OCI-LY3 (cell line): Measurements from ENCODE around the gene TMEM232.
A peak's percentile ranks its signal among the peaks of the same experiment; 100 is the strongest.

ENCODE experiments used
- H2AFZ ChIP-seq: fragments of 200-600, 300-600 bp; shearing (Covaris generic); 2 replicates; pipeline ENCODE4 v1.6.0; 2014; ENCODE audit warnings: antibody characterized with exemption, low read depth, low read length
- H3K27ac ChIP-seq: fragments of 200-600, 300-600 bp; sonication (generic); 2 replicates; pipeline ENCODE4 v1.5.1; 2014; ENCODE audit warnings: mild to moderate bottlenecking, low read length, moderate library complexity, mixed read lengths
- H3K27me3 ChIP-seq: fragments of 200-600, 300-600 bp; sonication (generic); 2 replicates; pipeline ENCODE4 v1.6.1; 2014; ENCODE audit warnings: low read depth, low read length, mixed read lengths
- H3K36me3 ChIP-seq: fragments of 200-600, 300-600 bp; sonication (generic); replicated peaks from 2 replicates; pipeline ENCODE3; 2014; ENCODE audit warnings: low read depth, low read length, mixed read lengths
- H3K4me1 ChIP-seq: fragments of 300-600, 200-600 bp; sonication (generic); 2 replicates; pipeline ENCODE4 v1.6.1; 2014; ENCODE audit warnings: low read length, mixed read lengths
- H3K4me2 ChIP-seq: fragments of 200-600, 300-600 bp; sonication (generic); 2 replicates; pipeline ENCODE4 v1.6.1; 2014; ENCODE audit warnings: low read length, mixed read lengths
- H3K4me3 ChIP-seq: fragments of 300-600, 200-600 bp; sonication (generic); 2 replicates; pipeline ENCODE4 v1.5.1; 2014; ENCODE audit warnings: antibody characterized with exemption, mild to moderate bottlenecking, low read length, moderate library complexity
- H3K79me2 ChIP-seq: fragments of 300-600, 200-600 bp; shearing (Covaris generic); 2 replicates; pipeline ENCODE4 v1.6.1; 2014; ENCODE audit warnings: mild to moderate bottlenecking, low read length, mixed read lengths
- H3K9ac ChIP-seq: fragments of 300-600, 200-600 bp; shearing (Covaris generic); 2 replicates; pipeline ENCODE4 v1.6.0; 2014; ENCODE audit warnings: mild to moderate bottlenecking, low read length, moderate library complexity
- H3K9me3 ChIP-seq: fragments of 200-600, 300-600 bp; shearing (Covaris generic); 2 replicates; pipeline ENCODE4 v1.6.1; 2014; ENCODE audit warnings: low read length, mixed read lengths; ENCODE audit not compliant: insufficient read depth
- H4K20me1 ChIP-seq: fragments of 200-600, 300-600 bp; sonication (generic); 2 replicates; pipeline ENCODE4 v1.6.1; 2016; ENCODE audit warnings: low read length, mixed read lengths; ENCODE audit not compliant: insufficient read depth
- CTCF ChIP-seq: fragments of 200-600, 300-600 bp; sonication (generic); IDR thresholded peaks from 2 replicates; pipeline ENCODE4 v1.5.1; 2014; ENCODE audit warnings: antibody characterized with exemption, low read length, low read depth
- EZH2phosphoT487 ChIP-seq: fragments of 200-600 bp; shearing (Covaris generic); IDR thresholded peaks from 2 replicates; pipeline ENCODE4 v1.6.1; 2018; ENCODE audit warnings: antibody characterized with exemption, mixed run types, low read depth

The TMEM232 gene

GRCh38 chr5:110752953-110753352, 26.5 kb upstream of the TMEM232 start:
- H3K9ac ChIP-seq: peak overlapping the region; percentile 58; the same call in 1 of the 2 replicates
- H3K79me2 ChIP-seq: peaks cover 5% of the 10 kb centered on the region; the same call in 1 of the 2 replicates
- no peaks in the 10 kb centered on the region for H3K27me3 ChIP-seq
- H3K4me1 ChIP-seq: peaks cover 50% of the 10 kb centered on the region
- peak overlapping the region; percentile 85 for H3K27ac ChIP-seq
- peak overlapping the region; percentile 69 for H3K4me2 ChIP-seq
- H3K4me3 ChIP-seq: peak overlapping the region; percentile 51
- no peak for TF ChIP-seq CTCF
- TF ChIP-seq EZH2phosphoT487: no peak
- H3K9me3 ChIP-seq: no peaks in the 10 kb centered on the region
- no peaks in the 10 kb centered on the region for H4K20me1 ChIP-seq
- H2AFZ ChIP-seq: no peak overlapping the region
- peaks cover 7% of the 10 kb centered on the region for H3K36me3 ChIP-seq

DNA sequence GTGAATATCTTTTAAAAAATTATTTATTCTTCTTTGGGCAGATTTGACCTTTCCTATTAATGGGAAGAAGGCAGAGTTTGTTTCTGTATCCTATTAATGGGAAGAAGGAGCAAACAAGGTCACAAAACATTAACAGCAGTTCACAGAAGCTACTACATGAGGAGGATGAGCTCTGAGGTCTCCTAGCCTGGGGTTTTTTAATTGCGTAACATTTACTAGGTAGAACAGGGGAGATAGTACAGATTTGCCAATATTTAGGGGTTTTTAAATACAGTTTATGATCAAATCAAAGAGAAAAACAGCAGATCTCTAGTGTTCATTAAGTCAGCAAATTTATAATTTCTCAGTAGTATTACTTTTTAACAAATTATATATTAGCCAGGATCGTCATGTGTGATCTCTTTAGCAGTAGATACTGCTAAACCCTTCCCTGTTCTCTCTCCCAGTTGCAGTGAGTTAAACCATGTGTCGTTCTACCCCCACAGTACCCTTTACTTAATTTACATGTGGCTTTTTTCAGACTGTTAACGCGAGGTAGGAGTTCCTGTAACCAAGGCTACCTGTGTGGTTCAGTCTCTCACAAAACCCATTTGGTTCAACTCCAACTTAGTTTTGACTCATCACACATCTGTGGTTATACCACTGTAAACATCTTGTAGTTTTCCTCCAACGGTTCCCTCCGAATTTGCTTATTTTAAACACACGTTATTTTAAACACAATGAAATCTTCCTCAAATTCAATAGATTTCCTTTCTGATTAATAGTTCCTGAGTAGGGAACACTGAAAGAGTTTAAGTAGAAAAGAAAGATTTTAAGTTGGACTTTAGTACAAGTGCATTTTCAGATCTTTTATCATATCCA, 25.7 kb upstream of the TMEM232 start:
- H3K27me3 ChIP-seq: no peaks in the 10 kb centered on the region
- no peak for TF ChIP-seq CTCF
- no peak for TF ChIP-seq EZH2phosphoT487
- H3K79me2 ChIP-seq: peaks cover 5% of the 10 kb centered on the region; the same call in 1 of the 2 replicates
- peaks cover 7% of the 10 kb centered on the region for H3K36me3 ChIP-seq
- H3K4me1 ChIP-seq: peaks cover 50% of the 10 kb centered on the region
- no peaks in the 10 kb centered on the region for H3K9me3 ChIP-seq
- peak overlapping the region; percentile 58 for H3K9ac ChIP-seq
- peak overlapping the region; percentile 69 for H3K4me2 ChIP-seq
- peak overlapping the region; percentile 51 for H3K4me3 ChIP-seq
- no peaks in the 10 kb centered on the region for H4K20me1 ChIP-seq
- H2AFZ ChIP-seq: no peak overlapping the region
- peak overlapping the region; percentile 85 for H3K27ac ChIP-seq

- Histone ChIP-seq H3K4me1 (peaks cover 22% of the 10 kb centered on the region), H3K36me3 (no peaks in the 10 kb centered on the region), H3K79me2 (peaks cover 25% of the 10 kb centered on the region), H3K9me3 (no peaks in the 10 kb centered on the region), H3K27me3 (no peaks in the 10 kb centered on the region), H3K4me3 (peak within 1 kb of the TSS; percentile 100), H4K20me1 (no peaks in the 10 kb centered on the region), H3K4me2 (peak within 1 kb of the TSS; percentile 91), H2AFZ (peak within 1 kb of the TSS; percentile 99), H3K9ac (peak within 1 kb of the TSS; percentile 90), H3K27ac (peak within 1 kb of the TSS; percentile 73)
- TF ChIP-seq CTCF: no peak
- TF ChIP-seq EZH2phosphoT487: no peak
Observed at GRCh38 chr5:110738812-110739651, 12.6 kb upstream of the TMEM232 start, which contains the start of gene SLC25A46. SLC25A46 (plus strand) TSS chr5:110739007; CDS start chr5:110739120, 113 bp downstream.

DNA sequence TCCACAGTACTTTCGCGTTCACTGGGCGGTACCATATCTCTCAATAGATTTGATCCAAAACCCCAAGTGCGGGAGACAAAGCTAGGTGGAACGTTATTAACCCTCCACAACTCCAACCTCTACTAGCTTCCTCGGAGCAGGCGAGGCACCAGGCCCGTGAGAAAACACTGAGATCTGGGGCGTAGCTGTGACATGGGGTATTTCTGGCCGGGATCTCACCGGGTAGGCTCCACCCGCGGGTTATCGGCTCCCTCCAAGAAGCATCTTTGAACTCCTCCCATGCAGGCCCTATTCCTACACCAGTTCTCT, 12.0 kb upstream of the TMEM232 start:
- no peak for TF ChIP-seq EZH2phosphoT487
- TF ChIP-seq CTCF: no peak
- peak overlapping the region; percentile 73 for H3K27ac ChIP-seq
- no peaks in the 10 kb centered on the region for H3K27me3 ChIP-seq
- H3K9ac ChIP-seq: peak overlapping the region; percentile 90
- H3K9me3 ChIP-seq: no peaks in the 10 kb centered on the region
- H2AFZ ChIP-seq: peak overlapping the region; percentile 99
- H4K20me1 ChIP-seq: no peaks in the 10 kb centered on the region
- H3K4me1 ChIP-seq: peaks cover 22% of the 10 kb centered on the region
- H3K4me2 ChIP-seq: peak overlapping the region; percentile 86
- no peaks in the 10 kb centered on the region for H3K36me3 ChIP-seq
- H3K79me2 ChIP-seq: peaks cover 25% of the 10 kb centered on the region
- peak overlapping the region; percentile 100 for H3K4me3 ChIP-seq
